Fibroblast of lung (primary cell): Measurements from ENCODE around the gene EXO1. TPM values are rescaled to one million over a fixed set of nuclear protein-coding genes. Genes with fewer than 3 reads are reported as not detected.

ENCODE experiments used
- DNase-seq, 2 donors: peaks; one replicate each; pipeline versions ENCODE4 v3.0.0 to v3.0.0-alpha.2; 2010; ENCODE audit warnings: low read depth in 2 of 2
- H2AFZ ChIP-seq: 2 replicates; pipeline ENCODE4 v1.5.1; 2012; ENCODE audit warnings: low read length, control low read depth, inconsistent platforms
- H3K27ac ChIP-seq: 2 replicates; pipeline ENCODE4 v1.5.1; 2011; ENCODE audit warnings: low read length, control low read depth; ENCODE audit not compliant: insufficient read depth
- H3K27me3 ChIP-seq: 2 replicates; pipeline ENCODE4 v1.5.1; 2011; ENCODE audit warnings: mild to moderate bottlenecking, low read length; ENCODE audit not compliant: control insufficient read depth, insufficient read depth
- H3K36me3 ChIP-seq: 2 replicates; pipeline ENCODE4 v1.5.1; 2011; ENCODE audit warnings: low read length; ENCODE audit not compliant: control insufficient read depth, insufficient read depth
- H3K4me1 ChIP-seq: 2 replicates; pipeline ENCODE4 v1.5.1; 2011; ENCODE audit warnings: low read length; ENCODE audit not compliant: control insufficient read depth, insufficient read depth; ENCODE audit errors: extremely low read depth
- H3K4me2 ChIP-seq: 2 replicates; pipeline ENCODE4 v1.5.1; 2011; ENCODE audit warnings: low read length, control low read depth; ENCODE audit not compliant: insufficient read depth; ENCODE audit errors: extremely low read depth
- H3K4me3 ChIP-seq, 4 experiments: fragments of 200-600 bp in 1 of 4; sonication (generic) in 1 of 4; replicated peaks in 1 of 4; 2 replicates each; pipeline ENCODE4 v1.5.1; 2011 to 2016; ENCODE audit warnings: low read length in 4 of 4, low read depth in 3 of 4, mild to moderate bottlenecking in 3 of 4, control low read depth in 2 of 4, inconsistent platforms in 1 of 4, mixed read lengths in 1 of 4; ENCODE audit not compliant: insufficient read depth in 1 of 4; ENCODE audit errors: control extremely low read depth in 1 of 4
- H3K79me2 ChIP-seq: 2 replicates; pipeline ENCODE4 v1.5.1; 2012; ENCODE audit warnings: mild to moderate bottlenecking, low read length, inconsistent platforms; ENCODE audit not compliant: control insufficient read depth, insufficient read depth
- H3K9ac ChIP-seq: 2 replicates; pipeline ENCODE4 v1.5.1; 2011; ENCODE audit warnings: mild to moderate bottlenecking, low read length, control low read depth; ENCODE audit not compliant: insufficient read depth
- H3K9me3 ChIP-seq: 2 replicates; pipeline ENCODE4 v1.5.1; 2012; ENCODE audit warnings: low read depth, low read length; ENCODE audit not compliant: control insufficient read depth, insufficient read depth
- H4K20me1 ChIP-seq: 2 replicates; pipeline ENCODE4 v1.5.1; 2011; ENCODE audit warnings: low read length; ENCODE audit not compliant: control insufficient read depth, insufficient read depth; ENCODE audit errors: extremely low read depth
- EZH2 ChIP-seq: IDR thresholded peaks from 2 replicates; pipeline ENCODE4 v1.5.1; 2012; ENCODE audit warnings: low read length, control low read depth, mild to moderate bottlenecking; ENCODE audit errors: missing control alignments
- polyA plus RNA-seq, 2 donors: library from polyadenylated mRNA; depleted of rRNA in 1 of 2; stranded (reverse) in 1 of 2; unstranded in 1 of 2; fragments of >200 nt; gene quantifications; 2 replicates each; pipeline ENCODE4 v1.2.1, GENCODE V29; 2011 to 2012; ENCODE audit warnings: missing spikeins in 1 of 2
- total RNA-seq: library from RNA; depleted of rRNA; stranded (reverse); fragments of >200 nt; gene quantifications from 2 replicates; pipeline ENCODE4 v1.2.1, GENCODE V29; 2014
- TF ChIP-seq, protein P1 (sequence below), 2 donors: IDR thresholded peaks in 1 of 2; conservative IDR thresholded peaks in 1 of 2; 1 replicate in 1 of 2; 2 replicates in 1 of 2; pipeline ENCODE4 v1.5.1; 2011 to 2012; ENCODE audit warnings: low read length in 2 of 2, control low read depth in 1 of 2, inconsistent platforms in 1 of 2, low read depth in 1 of 2, mild to moderate bottlenecking in 1 of 2

Gene EXO1
- total and polyA plus RNA-seq, 2 donors (not counting 1 experiment from before 2014, with no cell fraction given): 3.0 to 7.2 TPM

DNA sequence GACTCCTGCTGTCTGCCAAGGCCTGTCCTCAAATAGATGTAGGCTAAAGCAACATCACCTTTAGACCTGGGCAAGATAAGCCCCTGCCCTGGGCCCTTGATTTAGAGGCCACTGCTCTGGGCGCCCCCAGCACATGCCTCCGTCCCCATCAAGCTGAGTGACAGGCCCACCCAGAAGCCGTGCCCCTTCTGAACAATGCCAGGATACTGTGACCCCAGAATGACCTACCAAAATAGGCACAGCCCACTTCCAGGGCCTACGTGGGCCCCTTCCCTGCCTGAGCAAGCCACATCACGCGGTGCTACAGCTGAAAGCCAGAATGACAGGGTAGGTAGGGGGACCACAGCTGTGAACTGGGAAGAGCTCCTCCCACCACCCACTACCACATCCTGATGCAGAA lies 84.8 kb downstream of the EXO1 start:
- TF ChIP-seq, protein P1, sequence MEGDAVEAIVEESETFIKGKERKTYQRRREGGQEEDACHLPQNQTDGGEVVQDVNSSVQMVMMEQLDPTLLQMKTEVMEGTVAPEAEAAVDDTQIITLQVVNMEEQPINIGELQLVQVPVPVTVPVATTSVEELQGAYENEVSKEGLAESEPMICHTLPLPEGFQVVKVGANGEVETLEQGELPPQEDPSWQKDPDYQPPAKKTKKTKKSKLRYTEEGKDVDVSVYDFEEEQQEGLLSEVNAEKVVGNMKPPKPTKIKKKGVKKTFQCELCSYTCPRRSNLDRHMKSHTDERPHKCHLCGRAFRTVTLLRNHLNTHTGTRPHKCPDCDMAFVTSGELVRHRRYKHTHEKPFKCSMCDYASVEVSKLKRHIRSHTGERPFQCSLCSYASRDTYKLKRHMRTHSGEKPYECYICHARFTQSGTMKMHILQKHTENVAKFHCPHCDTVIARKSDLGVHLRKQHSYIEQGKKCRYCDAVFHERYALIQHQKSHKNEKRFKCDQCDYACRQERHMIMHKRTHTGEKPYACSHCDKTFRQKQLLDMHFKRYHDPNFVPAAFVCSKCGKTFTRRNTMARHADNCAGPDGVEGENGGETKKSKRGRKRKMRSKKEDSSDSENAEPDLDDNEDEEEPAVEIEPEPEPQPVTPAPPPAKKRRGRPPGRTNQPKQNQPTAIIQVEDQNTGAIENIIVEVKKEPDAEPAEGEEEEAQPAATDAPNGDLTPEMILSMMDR (conservative IDR thresholded peaks at IDR 0.05 in 1 of 2, IDR thresholded peaks at IDR 0.05 in 1 of 2; ENCODE audit: low read depth in 1 of 2, low read length in 2 of 2): no peak
- TF ChIP-seq EZH2: no peak
- no peak overlapping the region for H3K27ac ChIP-seq
- no peak for DNase-seq
- H3K9ac ChIP-seq: no peak overlapping the region
- H3K36me3 ChIP-seq: no peaks in the 10 kb centered on the region
- no peaks in the 10 kb centered on the region for H3K9me3 ChIP-seq
- H3K27me3 ChIP-seq: no peaks in the 10 kb centered on the region
- no peaks in the 10 kb centered on the region for H3K79me2 ChIP-seq
- H3K4me2 ChIP-seq: no peak overlapping the region
- H2AFZ ChIP-seq: no peak overlapping the region
- H3K4me1 ChIP-seq: no peaks in the 10 kb centered on the region
- H3K4me3 ChIP-seq: no peak overlapping the region
- no peaks in the 10 kb centered on the region for H4K20me1 ChIP-seq

DNA sequence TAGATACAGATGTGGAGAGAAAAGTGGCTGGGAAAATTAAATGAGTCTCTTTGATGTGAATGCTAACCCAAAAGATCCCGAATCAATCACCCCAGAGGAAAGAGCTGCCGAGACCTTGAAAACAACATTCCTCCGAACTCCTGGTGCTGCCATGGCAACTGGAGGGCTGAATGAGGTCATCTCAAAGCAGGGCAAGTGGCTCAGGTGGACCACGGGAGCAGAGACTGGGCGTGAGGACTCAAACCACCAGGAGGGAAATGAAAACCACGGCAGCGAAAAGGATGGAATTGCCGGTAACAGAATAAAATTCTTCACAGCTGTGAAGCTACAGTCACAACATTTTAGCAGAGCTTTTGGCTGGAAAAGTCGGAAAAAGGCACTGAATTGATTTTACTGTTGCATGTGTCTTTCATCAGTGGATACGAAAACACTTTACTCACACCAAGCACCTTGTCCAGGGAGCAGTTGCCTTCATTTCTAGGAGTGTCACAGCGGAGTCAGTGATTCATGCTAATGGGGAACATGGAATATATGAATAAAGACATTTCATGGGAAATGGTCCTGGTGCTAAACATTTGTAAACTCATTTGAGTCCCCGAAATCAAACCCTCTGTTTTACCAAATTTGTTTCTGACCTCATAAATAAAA lies 86.3 kb downstream of the EXO1 start:
- peak overlapping the region in 2 of 4 experiments; percentile 10 to 28 for H3K4me3 ChIP-seq
- no peak overlapping the region for H3K9ac ChIP-seq
- no peak overlapping the region for H3K27ac ChIP-seq
- TF ChIP-seq, protein P1 (conservative IDR thresholded peaks at IDR 0.05 in 1 of 2, IDR thresholded peaks at IDR 0.05 in 1 of 2; ENCODE audit: low read depth in 1 of 2, low read length in 2 of 2): no peak
- TF ChIP-seq EZH2: no peak
- no peaks in the 10 kb centered on the region for H3K4me1 ChIP-seq
- no peaks in the 10 kb centered on the region for H3K79me2 ChIP-seq
- H3K9me3 ChIP-seq: no peaks in the 10 kb centered on the region
- H3K4me2 ChIP-seq: peak overlapping the region; percentile 17
- no peaks in the 10 kb centered on the region for H3K36me3 ChIP-seq
- peak; percentile 19 to 81 for DNase-seq
- H2AFZ ChIP-seq: peak overlapping the region; percentile 29
- H4K20me1 ChIP-seq: no peaks in the 10 kb centered on the region
- H3K27me3 ChIP-seq: no peaks in the 10 kb centered on the region

DNA sequence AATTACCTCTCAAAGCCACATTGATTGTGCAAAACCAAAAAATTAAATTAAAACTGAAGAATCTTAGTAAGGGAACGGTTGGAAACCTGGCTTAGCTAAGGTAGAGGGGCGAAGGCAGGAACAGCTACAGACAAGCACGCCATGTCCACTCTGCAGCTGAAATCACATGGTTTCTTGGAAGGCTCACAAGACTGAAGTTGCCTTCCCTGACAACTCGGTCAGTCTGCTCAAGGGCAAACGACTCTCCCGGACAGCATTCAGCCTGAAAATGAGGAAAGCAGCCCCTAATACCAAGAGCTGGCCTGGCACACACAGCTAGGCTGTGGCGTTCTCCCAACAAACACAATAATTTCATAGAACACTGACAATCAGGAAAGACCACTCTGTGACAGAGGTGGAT lies 86.9 kb downstream of the EXO1 start:
- no peak overlapping the region for H3K27ac ChIP-seq
- no peaks in the 10 kb centered on the region for H3K9me3 ChIP-seq
- no peaks in the 10 kb centered on the region for H3K27me3 ChIP-seq
- DNase-seq: no peak
- H3K4me3 ChIP-seq: no peak overlapping the region
- H3K4me2 ChIP-seq: no peak overlapping the region
- no peaks in the 10 kb centered on the region for H4K20me1 ChIP-seq
- no peaks in the 10 kb centered on the region for H3K4me1 ChIP-seq
- H3K36me3 ChIP-seq: no peaks in the 10 kb centered on the region
- no peaks in the 10 kb centered on the region for H3K79me2 ChIP-seq
- TF ChIP-seq, protein P1 (conservative IDR thresholded peaks at IDR 0.05 in 1 of 2, IDR thresholded peaks at IDR 0.05 in 1 of 2; ENCODE audit: low read depth in 1 of 2, low read length in 2 of 2): no peak
- TF ChIP-seq EZH2: no peak
- no peak overlapping the region for H3K9ac ChIP-seq
- H2AFZ ChIP-seq: no peak overlapping the region

Other genes with a start within 250 kb of the EXO1 start
- gene CHML, start 207.8 kb upstream of the EXO1 start, total RNA-seq: 7.2 and 11.4 TPM in 2 replicates
- 10.8 and 16.1 TPM in 2 replicates for gene CHML, start 207.8 kb upstream of the EXO1 start, polyA plus RNA-seq
- gene OPN3, start 207.8 kb upstream of the EXO1 start, total RNA-seq: 20.3 and 32.5 TPM in 2 replicates
- gene OPN3, start 207.8 kb upstream of the EXO1 start, polyA plus RNA-seq: 27.5 and 58.9 TPM in 2 replicates
- gene WDR64, start 195.9 kb upstream of the EXO1 start, total RNA-seq: not detected in 2 replicates
- gene WDR64, start 195.9 kb upstream of the EXO1 start, polyA plus RNA-seq: not detected in 2 replicates
- gene BECN2, start 109.6 kb downstream of the EXO1 start, total RNA-seq: not detected in 2 replicates
- gene BECN2, start 109.6 kb downstream of the EXO1 start, polyA plus RNA-seq: not detected in 2 replicates
- gene MAP1LC3C, start 150.9 kb downstream of the EXO1 start, total RNA-seq: 0.26 and 0.66 TPM in 2 replicates
- gene MAP1LC3C, start 150.9 kb downstream of the EXO1 start, polyA plus RNA-seq: 0.53 and 0.61 TPM in 2 replicates